Epithelial cell of esophagus (primary cell): ENCODE results near the gene IFTAP.
A peak's percentile ranks its signal among the peaks of the same experiment; 100 is the strongest.

ENCODE experiments used
- DNase-seq: peaks from one replicate; pipeline ENCODE4 v3.0.0; 2010; ENCODE audit warnings: low read depth
- H3K4me3 ChIP-seq: 2 replicates; pipeline ENCODE4 v1.5.1; 2011; ENCODE audit warnings: mild to moderate bottlenecking, low read length, control low read depth
- TF ChIP-seq, protein P1 (sequence below): IDR thresholded peaks from 2 replicates; pipeline ENCODE4 v1.5.1; 2011; ENCODE audit warnings: low read depth, mild to moderate bottlenecking, low read length, control low read depth, inconsistent platforms; ENCODE audit not compliant: insufficient read depth; ENCODE audit errors: missing control alignments

IFTAP gene

DNA sequence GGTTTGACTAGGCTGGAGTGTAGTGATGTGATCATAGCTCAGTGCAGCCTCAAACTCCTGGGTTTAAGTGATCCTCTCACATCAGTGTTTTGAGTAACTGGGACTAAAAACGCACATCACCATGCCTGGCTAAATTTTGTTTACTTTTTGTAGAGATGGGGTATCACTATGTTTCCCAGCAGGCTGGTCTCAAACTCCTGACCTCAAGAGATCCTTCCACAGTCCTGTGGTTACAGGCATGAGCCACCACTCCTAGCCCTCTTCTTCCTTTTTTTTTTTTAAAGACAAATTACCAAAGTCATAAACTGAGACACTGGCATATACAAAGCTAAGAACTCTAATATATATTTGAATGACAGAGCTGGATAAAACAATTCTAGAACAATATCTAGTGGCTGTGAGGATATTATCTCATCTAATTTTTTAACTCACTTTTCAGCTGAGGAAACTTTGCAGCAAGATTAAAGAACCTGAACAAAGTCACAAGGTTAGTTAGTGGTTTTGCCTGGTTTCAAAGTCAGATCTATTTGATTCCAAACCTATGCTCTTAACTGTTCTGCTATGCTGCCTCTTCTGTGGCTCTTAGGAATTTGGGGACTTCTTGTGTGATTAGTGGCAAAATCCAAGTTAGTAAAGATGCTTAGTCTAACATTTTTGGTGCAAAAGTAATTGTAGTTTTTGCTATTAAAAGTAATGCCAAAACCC, 99.0 kb downstream of the IFTAP start:
- DNase-seq, result no peak
- H3K4me3 ChIP-seq, result no peak overlapping the region
- TF ChIP-seq, protein P1, sequence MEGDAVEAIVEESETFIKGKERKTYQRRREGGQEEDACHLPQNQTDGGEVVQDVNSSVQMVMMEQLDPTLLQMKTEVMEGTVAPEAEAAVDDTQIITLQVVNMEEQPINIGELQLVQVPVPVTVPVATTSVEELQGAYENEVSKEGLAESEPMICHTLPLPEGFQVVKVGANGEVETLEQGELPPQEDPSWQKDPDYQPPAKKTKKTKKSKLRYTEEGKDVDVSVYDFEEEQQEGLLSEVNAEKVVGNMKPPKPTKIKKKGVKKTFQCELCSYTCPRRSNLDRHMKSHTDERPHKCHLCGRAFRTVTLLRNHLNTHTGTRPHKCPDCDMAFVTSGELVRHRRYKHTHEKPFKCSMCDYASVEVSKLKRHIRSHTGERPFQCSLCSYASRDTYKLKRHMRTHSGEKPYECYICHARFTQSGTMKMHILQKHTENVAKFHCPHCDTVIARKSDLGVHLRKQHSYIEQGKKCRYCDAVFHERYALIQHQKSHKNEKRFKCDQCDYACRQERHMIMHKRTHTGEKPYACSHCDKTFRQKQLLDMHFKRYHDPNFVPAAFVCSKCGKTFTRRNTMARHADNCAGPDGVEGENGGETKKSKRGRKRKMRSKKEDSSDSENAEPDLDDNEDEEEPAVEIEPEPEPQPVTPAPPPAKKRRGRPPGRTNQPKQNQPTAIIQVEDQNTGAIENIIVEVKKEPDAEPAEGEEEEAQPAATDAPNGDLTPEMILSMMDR, result no peak

DNA sequence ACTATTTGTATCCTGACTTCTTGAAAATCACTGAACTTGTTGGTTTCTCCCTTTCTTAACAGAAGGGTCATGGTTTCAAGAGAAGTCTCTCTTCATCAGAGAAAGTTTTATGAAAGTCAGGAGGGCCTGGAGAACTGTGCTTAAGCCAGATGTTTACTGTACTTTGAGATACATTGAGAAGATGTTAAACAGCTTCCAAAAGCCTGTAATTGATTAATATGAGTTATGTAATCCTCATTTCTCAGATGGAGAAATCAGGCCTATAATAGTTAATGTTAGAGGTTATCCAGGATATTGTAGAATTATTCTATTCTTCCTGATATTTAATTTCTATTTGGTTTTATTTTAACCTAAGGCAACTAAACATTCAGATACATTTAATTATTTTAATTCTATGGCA, 100.8 kb downstream of the IFTAP start:
- no peak overlapping the region for H3K4me3 ChIP-seq
- TF ChIP-seq, protein P1, result no peak
- DNase-seq, result no peak

DNA sequence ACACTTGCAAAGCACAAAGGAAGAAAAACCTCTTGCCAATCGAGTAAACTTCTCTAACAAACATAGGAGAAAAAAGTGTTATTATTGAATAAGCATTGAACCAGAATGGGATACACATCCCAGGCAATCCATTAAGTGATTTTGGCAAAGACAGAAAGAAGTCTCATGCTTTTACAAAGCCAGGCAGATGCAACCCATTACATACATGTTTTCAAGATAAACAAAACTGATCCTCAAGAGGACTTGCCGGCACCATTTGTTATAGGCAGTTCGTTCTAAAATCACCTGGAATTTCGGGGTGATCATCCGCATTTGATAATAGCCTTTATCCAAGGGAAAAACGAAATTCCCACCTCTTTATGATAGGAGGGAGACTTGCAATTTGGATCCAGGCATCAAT, 101.3 kb downstream of the IFTAP start:
- TF ChIP-seq, protein P1, result no peak
- no peak for DNase-seq
- H3K4me3 ChIP-seq, result no peak overlapping the region

DNA sequence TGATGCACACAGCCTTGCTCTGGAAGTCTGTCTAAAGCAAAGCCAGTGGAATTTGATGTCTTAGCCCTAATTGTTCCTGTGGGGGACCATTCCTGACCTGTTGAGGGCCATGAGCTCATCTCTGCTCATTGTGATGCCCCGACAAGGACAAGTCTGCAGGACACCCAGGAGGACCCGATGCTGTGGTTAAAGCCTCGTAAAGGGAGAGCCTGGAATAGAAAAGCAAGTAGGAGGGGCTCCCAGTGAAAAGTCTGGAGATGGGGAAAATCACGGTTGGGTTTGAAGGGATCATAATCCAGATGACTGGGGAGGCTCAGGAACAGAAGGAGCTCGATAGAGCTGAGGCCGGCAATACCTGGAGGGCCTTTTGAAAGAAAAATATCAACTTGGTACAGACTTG, 102.2 kb downstream of the IFTAP start:
- no peak for DNase-seq
- TF ChIP-seq, protein P1, result no peak
- H3K4me3 ChIP-seq, result no peak overlapping the region

DNA sequence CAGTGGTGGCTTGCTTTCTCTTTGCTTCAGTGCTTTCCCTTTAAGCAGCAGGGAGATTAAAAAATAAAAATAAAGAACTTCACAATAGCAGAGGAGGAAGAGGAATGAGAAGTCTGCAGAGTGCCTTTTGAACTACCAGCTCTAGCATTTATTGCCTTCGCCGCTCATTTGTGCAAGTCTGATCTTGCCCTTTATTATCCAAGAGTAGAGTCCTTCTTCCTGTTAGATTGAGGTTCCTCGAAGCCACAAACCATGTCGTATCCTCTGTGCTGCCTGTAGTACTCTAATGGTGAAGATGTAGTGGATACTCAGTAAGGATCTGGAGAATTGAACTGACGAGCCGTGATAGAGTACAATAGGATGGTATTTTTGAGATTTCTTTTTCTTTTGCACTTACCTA, 105.0 kb downstream of the IFTAP start:
- TF ChIP-seq, protein P1, result no peak

DNA sequence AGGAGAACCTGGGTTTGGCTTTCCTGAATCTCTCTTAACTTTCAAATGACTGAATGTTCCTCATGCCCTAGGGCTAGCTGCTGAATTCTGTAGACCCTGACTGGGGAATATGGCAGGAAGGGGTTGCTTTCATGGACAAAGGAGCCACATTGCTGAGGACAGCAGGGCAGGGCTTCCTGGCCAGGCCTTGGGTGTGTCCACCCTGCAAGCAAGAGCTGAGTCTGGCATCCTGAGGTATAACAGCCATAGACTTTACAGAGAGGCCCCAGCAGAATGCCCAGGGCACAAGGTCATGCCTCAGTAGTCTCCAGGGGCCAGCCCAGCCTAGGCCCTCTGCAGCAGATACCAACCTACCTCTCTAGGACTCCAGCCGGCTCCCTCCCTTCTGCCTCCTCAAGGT, 105.9 kb downstream of the IFTAP start:
- TF ChIP-seq, protein P1, result no peak
- DNase-seq, result no peak
- no peak overlapping the region for H3K4me3 ChIP-seq

More for the DNA sequence above, 105.0 kb downstream of the IFTAP start:
- peak; percentile 50 for DNase-seq
- H3K4me3 ChIP-seq, result no peak overlapping the region

DNA sequence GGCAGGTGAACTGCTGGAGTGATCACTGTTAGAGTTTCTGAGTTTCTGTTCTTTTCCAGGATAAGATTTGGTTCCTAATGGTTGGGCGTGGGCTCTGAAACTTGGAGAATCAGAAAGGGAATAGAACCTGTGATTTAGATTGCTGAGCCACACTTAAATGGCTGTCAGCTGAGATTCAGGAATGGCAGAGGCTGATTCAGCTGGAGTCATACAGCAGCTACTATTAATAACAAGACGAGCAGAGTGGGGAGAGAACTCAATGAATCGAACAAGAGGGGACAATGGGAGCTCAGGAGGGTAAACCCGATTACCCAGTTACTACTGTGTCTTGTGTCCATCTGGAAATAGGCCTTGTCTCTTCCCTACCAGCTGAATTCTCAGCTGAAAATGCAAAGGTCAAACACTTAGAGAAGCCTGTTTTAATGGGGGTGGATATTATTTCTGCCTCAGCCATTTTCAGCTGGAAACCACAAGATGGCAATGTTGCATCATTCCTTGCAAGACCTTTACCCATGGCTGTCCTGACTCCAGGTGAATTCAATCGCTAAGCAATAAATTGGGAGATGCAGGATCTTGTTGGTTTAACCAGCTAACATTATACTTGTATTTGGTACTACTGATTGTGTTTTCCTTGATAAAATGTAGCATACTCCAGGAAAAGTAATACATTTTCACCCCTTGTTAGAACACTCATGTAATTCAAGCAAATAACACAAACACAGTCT, 108.2 kb downstream of the IFTAP start:
- TF ChIP-seq, protein P1, result peak; percentile 89
- peak; percentile 78 for DNase-seq
- no peak overlapping the region for H3K4me3 ChIP-seq
